Measurements from ENCODE around the gene ARPC1A.
"Not testable (repeated sequence)": the region's sequence is repeated elsewhere in the genome, so short reads cannot be mapped to it uniquely, and the experiment has no call there.

- not testable (repeated sequence) for TF ChIP-seq FOXM1 (IDR thresholded peaks at IDR 0.05; ENCODE audit: low read depth); YY1 (IDR thresholded peaks at IDR 0.05; ENCODE audit: low read depth); POLR2AphosphoS5 (IDR thresholded peaks at IDR 0.05; ENCODE audit: low read depth, low read length)
- TF ChIP-seq, protein P1, sequence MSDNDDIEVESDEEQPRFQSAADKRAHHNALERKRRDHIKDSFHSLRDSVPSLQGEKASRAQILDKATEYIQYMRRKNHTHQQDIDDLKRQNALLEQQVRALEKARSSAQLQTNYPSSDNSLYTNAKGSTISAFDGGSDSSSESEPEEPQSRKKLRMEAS (IDR thresholded peaks at IDR 0.05; ENCODE audit: low read depth), result not testable (repeated sequence)
- TF ChIP-seq, protein P2, sequence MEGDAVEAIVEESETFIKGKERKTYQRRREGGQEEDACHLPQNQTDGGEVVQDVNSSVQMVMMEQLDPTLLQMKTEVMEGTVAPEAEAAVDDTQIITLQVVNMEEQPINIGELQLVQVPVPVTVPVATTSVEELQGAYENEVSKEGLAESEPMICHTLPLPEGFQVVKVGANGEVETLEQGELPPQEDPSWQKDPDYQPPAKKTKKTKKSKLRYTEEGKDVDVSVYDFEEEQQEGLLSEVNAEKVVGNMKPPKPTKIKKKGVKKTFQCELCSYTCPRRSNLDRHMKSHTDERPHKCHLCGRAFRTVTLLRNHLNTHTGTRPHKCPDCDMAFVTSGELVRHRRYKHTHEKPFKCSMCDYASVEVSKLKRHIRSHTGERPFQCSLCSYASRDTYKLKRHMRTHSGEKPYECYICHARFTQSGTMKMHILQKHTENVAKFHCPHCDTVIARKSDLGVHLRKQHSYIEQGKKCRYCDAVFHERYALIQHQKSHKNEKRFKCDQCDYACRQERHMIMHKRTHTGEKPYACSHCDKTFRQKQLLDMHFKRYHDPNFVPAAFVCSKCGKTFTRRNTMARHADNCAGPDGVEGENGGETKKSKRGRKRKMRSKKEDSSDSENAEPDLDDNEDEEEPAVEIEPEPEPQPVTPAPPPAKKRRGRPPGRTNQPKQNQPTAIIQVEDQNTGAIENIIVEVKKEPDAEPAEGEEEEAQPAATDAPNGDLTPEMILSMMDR (IDR thresholded peaks at IDR 0.05), result not testable (repeated sequence)
Measured at GRCh38 chr7:99322659-99323058, 3.0 kb upstream of the ARPC1A start.

All from SK-N-SH (cell line).